Endodermal cell (in vitro differentiated cells): ENCODE measurements around the gene KCNA10. TPM values are rescaled to one million over a fixed set of nuclear protein-coding genes. Genes with fewer than 3 reads are reported as not detected.

Experiments
- DNase-seq: peaks from one replicate; pipeline ENCODE4 v3.0.0-alpha.2; 2017
- H3K27ac ChIP-seq: 2 replicates; pipeline ENCODE4 v1.5.1; 2013; ENCODE audit warnings: mild to moderate bottlenecking, low read depth, low read length, moderate library complexity
- H3K27me3 ChIP-seq: 2 replicates; pipeline ENCODE4 v1.6.1; 2013; ENCODE audit warnings: mild to moderate bottlenecking, low read length, moderate library complexity; ENCODE audit not compliant: insufficient read depth, control insufficient read depth, poor library complexity, severe bottlenecking
- H3K36me3 ChIP-seq: 2 replicates; pipeline ENCODE4 v1.7.0; 2013; ENCODE audit warnings: mild to moderate bottlenecking, low read length, moderate library complexity; ENCODE audit not compliant: control insufficient read depth, insufficient read depth
- H3K4me1 ChIP-seq: one replicate; pipeline ENCODE4 v1.7.0; 2013; ENCODE audit warnings: low read length; ENCODE audit not compliant: control insufficient read depth, insufficient read depth
- H3K4me3 ChIP-seq: 2 replicates; pipeline ENCODE4 v1.5.1; 2013; ENCODE audit warnings: mild to moderate bottlenecking, low read length, moderate library complexity
- H3K9ac ChIP-seq: 2 replicates; pipeline ENCODE4 v1.6.1; 2013; ENCODE audit warnings: mild to moderate bottlenecking, low read length, moderate library complexity; ENCODE audit not compliant: poor library complexity, severe bottlenecking; ENCODE audit errors: extremely low read depth
- H3K9me3 ChIP-seq: 2 replicates; pipeline ENCODE4 v1.6.1; 2013; ENCODE audit warnings: mild to moderate bottlenecking, low read length, moderate library complexity; ENCODE audit not compliant: control insufficient read depth
- H3K27ac Mint-ChIP-seq: 2 replicates; pipeline ENCODE4 v1.8.0; 2020; ENCODE audit warnings: mixed read lengths
- H3K27me3 Mint-ChIP-seq: 2 replicates; pipeline ENCODE4 v1.8.0; 2021; ENCODE audit warnings: mild to moderate bottlenecking, mixed read lengths; ENCODE audit not compliant: insufficient read depth
- H3K36me3 Mint-ChIP-seq: 2 replicates; pipeline ENCODE4 v1.8.0; 2020; ENCODE audit warnings: low read depth, mixed read lengths
- H3K4me1 Mint-ChIP-seq: 2 replicates; pipeline ENCODE4 v1.8.0; 2020; ENCODE audit warnings: mixed read lengths
- H3K4me3 Mint-ChIP-seq: 2 replicates; pipeline ENCODE4 v1.8.0; 2020; ENCODE audit warnings: mild to moderate bottlenecking, moderate library complexity, mixed read lengths
- H3K9me3 Mint-ChIP-seq: 2 replicates; pipeline ENCODE4 v1.8.0; 2020; ENCODE audit warnings: mild to moderate bottlenecking, mixed read lengths
- CTCF ChIP-seq: fragments of 200-600 bp; sonication (generic); conservative IDR thresholded peaks from 2 replicates; pipeline ENCODE4 v1.5.0; 2021; ENCODE audit warnings: antibody characterized with exemption, mild to moderate bottlenecking
- WGBS, 2 experiments: methylation state at CpG; one replicate each; pipeline versions ENCODE4 v1.1.5 to v1.1.7; 2013; ENCODE audit warnings: missing lambda C conversion rate in 2 of 2, mixed read lengths in 1 of 2; ENCODE audit not compliant: insufficient coverage in 1 of 2, insufficient read length in 1 of 2; 5-methylcytosine and 5-hydroxymethylcytosine counted together
- total RNA-seq, 2 donors: library from RNA; stranded (reverse); fragmentation: NEBNext Ultra II Directional in 1 of 2; extraction: Animal tissue kit (Norgen Biotek cat#: 25700) in 1 of 2; gene quantifications; 2 replicates in 1 of 2; 3 replicates in 1 of 2; pipeline ENCODE4 v1.2.1, GENCODE V29; 2021

Gene KCNA10
- total RNA-seq, 2 donors from 2014 or later: not detected

- H3K4me3 Mint-ChIP-seq: no peak overlapping the region
- no peaks in the 10 kb centered on the region for H3K9me3 ChIP-seq
- H3K36me3 ChIP-seq: no peaks in the 10 kb centered on the region
- H3K27me3 Mint-ChIP-seq: peaks cover 10% of the 10 kb centered on the region
- no peaks in the 10 kb centered on the region for H3K9me3 Mint-ChIP-seq
- H3K4me1 ChIP-seq: no peaks in the 10 kb centered on the region
- no peaks in the 10 kb centered on the region for H3K36me3 Mint-ChIP-seq
- peak; percentile 17 for TF ChIP-seq CTCF
- no peak overlapping the region for H3K27ac Mint-ChIP-seq
- H3K27ac ChIP-seq: no peak overlapping the region
- peaks cover 9% of the 10 kb centered on the region for H3K4me1 Mint-ChIP-seq
- 91 to 94% methylated on average over 9 to 15 of the region's 15 CpGs for WGBS, 2 experiments
- H3K4me3 ChIP-seq: no peak overlapping the region
- DNase-seq: no peak
- H3K27me3 ChIP-seq: peaks cover 10% of the 10 kb centered on the region
- no peak overlapping the region for H3K9ac ChIP-seq
Measured at GRCh38 chr1:110489406-110489805, 29.6 kb downstream of the KCNA10 start.

DNA sequence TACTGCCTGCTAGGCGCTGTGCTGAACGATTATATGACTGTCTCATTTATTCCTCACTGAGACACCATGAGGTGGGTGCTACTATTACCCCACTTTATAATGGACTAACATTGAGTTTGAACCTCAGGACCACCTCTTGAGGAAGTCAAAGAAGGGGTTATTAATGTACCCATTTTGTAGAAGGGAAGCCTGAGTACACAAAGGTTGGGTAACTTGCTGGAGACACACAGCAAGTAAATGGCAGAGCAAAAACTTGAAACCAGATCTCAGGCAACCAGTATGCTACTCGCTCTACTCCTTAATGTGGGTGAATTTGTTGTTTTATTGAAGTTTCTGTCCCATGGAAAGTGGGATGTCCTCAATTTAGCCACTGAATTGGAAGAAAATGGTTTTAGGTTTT lies 30.1 kb downstream of the KCNA10 start:
- H3K9me3 Mint-ChIP-seq: no peaks in the 10 kb centered on the region
- H3K27ac Mint-ChIP-seq: no peak overlapping the region
- H3K4me1 ChIP-seq: no peaks in the 10 kb centered on the region
- H3K36me3 Mint-ChIP-seq: no peaks in the 10 kb centered on the region
- no peak overlapping the region for H3K9ac ChIP-seq
- no peak for TF ChIP-seq CTCF
- DNase-seq: no peak
- H3K9me3 ChIP-seq: no peaks in the 10 kb centered on the region
- peaks cover 10% of the 10 kb centered on the region for H3K27me3 Mint-ChIP-seq
- 62 to 67% methylated on average over 3 of the region's 3 CpGs for WGBS, 2 experiments
- H3K36me3 ChIP-seq: no peaks in the 10 kb centered on the region
- H3K4me1 Mint-ChIP-seq: peaks cover 9% of the 10 kb centered on the region
- no peak overlapping the region for H3K27ac ChIP-seq
- no peak overlapping the region for H3K4me3 ChIP-seq
- H3K27me3 ChIP-seq: peaks cover 13% of the 10 kb centered on the region
- no peak overlapping the region for H3K4me3 Mint-ChIP-seq

DNA sequence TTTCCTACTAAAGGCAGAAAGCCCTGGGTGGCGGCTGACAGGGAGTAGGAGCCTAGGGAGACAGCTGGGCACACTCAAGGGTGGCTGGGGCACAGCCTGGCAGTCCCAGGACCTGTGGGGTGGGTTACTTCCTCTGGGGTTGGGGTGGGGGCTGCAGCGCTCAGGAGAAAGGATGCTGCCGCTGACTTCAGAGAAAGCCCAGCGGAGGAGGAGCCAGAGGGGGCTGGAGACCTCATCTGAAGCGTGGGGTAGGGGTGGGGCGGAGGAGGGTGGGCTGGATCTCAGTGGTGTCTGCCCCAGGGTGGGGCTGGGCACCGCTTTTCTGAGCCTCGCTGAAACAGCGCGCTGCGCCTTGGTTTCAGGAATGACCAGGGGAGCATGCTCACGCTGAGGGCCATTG lies 30.8 kb downstream of the KCNA10 start:
- Histone ChIP-seq H3K4me3 (no peak overlapping the region), H3K36me3 (no peaks in the 10 kb centered on the region), H3K27ac (no peak overlapping the region), H3K4me1 (no peaks in the 10 kb centered on the region), H3K9me3 (no peaks in the 10 kb centered on the region), H3K9ac (no peak overlapping the region), H3K27me3 (peaks cover 13% of the 10 kb centered on the region)
- Mint-ChIP-seq H3K27me3 (peaks cover 16% of the 10 kb centered on the region), H3K36me3 (no peaks in the 10 kb centered on the region), H3K4me3 (no peak overlapping the region), H3K4me1 (peaks cover 12% of the 10 kb centered on the region), H3K27ac (no peak overlapping the region), H3K9me3 (no peaks in the 10 kb centered on the region)
- WGBS, 2 experiments: 89 to 94% methylated on average over 8 to 12 of the region's 12 CpGs
- TF ChIP-seq CTCF: no peak
- no peak for DNase-seq
